HepG2 (cell line): ENCODE measurements around the gene DCST2. TPM values are rescaled to one million over a fixed set of nuclear protein-coding genes. Genes with fewer than 3 reads are reported as not detected.

Experiments used
- CCAR2 ChIP-seq: fragments of 200-400 bp; formaldehyde crosslinking; optimal IDR thresholded peaks from 2 replicates; pipeline ENCODE3; 2018; ENCODE audit warnings: low read depth, mild to moderate bottlenecking, low read length, moderate library complexity
- CREB1 ChIP-seq, 2 experiments: fragments of 450-650 bp in 1 of 2; IDR thresholded peaks; 2 replicates each; pipeline ENCODE4 v1.6.1; 2016 to 2017; ENCODE audit warnings: control low read depth in 1 of 2, mild to moderate bottlenecking in 1 of 2, missing compliant biosample characterization in 1 of 2, missing genetic modification characterization in 1 of 2
- CREM ChIP-seq, 2 experiments: sonication (generic) in 1 of 2; formaldehyde crosslinking in 1 of 2; IDR thresholded peaks; 2 replicates each; pipeline versions ENCODE4 v1.4.0 to v1.6.1; 2016 to 2020; ENCODE audit warnings: antibody characterized with exemption in 1 of 2, mild to moderate bottlenecking in 1 of 2, missing genetic modification reagents in 1 of 2
- HNRNPLL ChIP-seq: fragments of 200-400 bp; formaldehyde crosslinking; IDR thresholded peaks from 2 replicates; pipeline ENCODE4 v1.6.1; 2017; ENCODE audit warnings: mild to moderate bottlenecking, low read depth, low read length; ENCODE audit not compliant: poor library complexity, severe bottlenecking
- HOXA3 ChIP-seq: sonication (generic); formaldehyde crosslinking; IDR thresholded peaks from 2 replicates; pipeline ENCODE4 v1.5.0; 2020; ENCODE audit warnings: missing genetic modification reagents
- POGZ ChIP-seq: sonication (generic); formaldehyde crosslinking; IDR thresholded peaks from 2 replicates; pipeline ENCODE4 v1.4.0; 2020; ENCODE audit warnings: mild to moderate bottlenecking, missing genetic modification reagents
- RBM22 ChIP-seq: fragments of 200-400 bp; formaldehyde crosslinking; optimal IDR thresholded peaks from 2 replicates; pipeline ENCODE3; 2017; ENCODE audit warnings: mild to moderate bottlenecking, low read length, moderate library complexity
- SIX1 ChIP-seq: sonication (generic); formaldehyde crosslinking; IDR thresholded peaks from 2 replicates; pipeline ENCODE4 v1.4.0; 2020; ENCODE audit warnings: missing genetic modification reagents, borderline replicate concordance
- SMYD3 ChIP-seq: sonication (generic); formaldehyde crosslinking; IDR thresholded peaks from 2 replicates; pipeline ENCODE4 v1.8.1; 2023; ENCODE audit warnings: mild to moderate bottlenecking, missing genetic modification reagents
- SRSF9 ChIP-seq: fragments of 200-400 bp; formaldehyde crosslinking; IDR thresholded peaks from 2 replicates; pipeline ENCODE4 v1.6.1; 2018; ENCODE audit warnings: borderline replicate concordance, mild to moderate bottlenecking, low read depth, low read length; ENCODE audit not compliant: insufficient read depth, poor library complexity, severe bottlenecking
- STAG1 ChIP-seq: sonication (generic); formaldehyde crosslinking; IDR thresholded peaks from 2 replicates; pipeline ENCODE4 v1.4.0; 2020; ENCODE audit warnings: missing genetic modification reagents
- TAF15 ChIP-seq: fragments of 200-400 bp; formaldehyde crosslinking; IDR thresholded peaks from one replicate; pipeline ENCODE4 v1.6.1; 2018; ENCODE audit warnings: mild to moderate bottlenecking, low read depth, low read length; ENCODE audit not compliant: poor library complexity, severe bottlenecking
- U2AF2 ChIP-seq: fragments of 200-400 bp; formaldehyde crosslinking; IDR thresholded peaks from 2 replicates; pipeline ENCODE4 v1.6.1; 2017; ENCODE audit warnings: low read depth, mild to moderate bottlenecking, low read length
- XBP1 ChIP-seq: sonication (generic); formaldehyde crosslinking; IDR thresholded peaks from 2 replicates; pipeline ENCODE4 v1.5.0; 2020; ENCODE audit warnings: missing genetic modification reagents
- ZBTB1 ChIP-seq: sonication (generic); formaldehyde crosslinking; IDR thresholded peaks from 2 replicates; pipeline ENCODE4 v1.4.0; 2020; ENCODE audit warnings: missing genetic modification reagents, borderline replicate concordance
- ZFP36L2 ChIP-seq: sonication (generic); formaldehyde crosslinking; IDR thresholded peaks from 2 replicates; pipeline ENCODE4 v1.4.0; 2020; ENCODE audit warnings: missing genetic modification reagents
- ZFY ChIP-seq: sonication (generic); formaldehyde crosslinking; IDR thresholded peaks from 2 replicates; pipeline ENCODE4 v1.4.0; 2020; ENCODE audit warnings: missing genetic modification reagents
- ZNF460 ChIP-seq: sonication (generic); formaldehyde crosslinking; IDR thresholded peaks from 2 replicates; pipeline ENCODE4 v1.5.1; 2020; ENCODE audit warnings: missing genetic modification reagents, mild to moderate bottlenecking, borderline replicate concordance
- ZNF879 ChIP-seq: sonication (generic); formaldehyde crosslinking; IDR thresholded peaks from 2 replicates; pipeline ENCODE4 v1.8.1; 2023; ENCODE audit warnings: missing genetic modification reagents
- polyA plus RNA-seq, 8 experiments: library from polyadenylated mRNA; depleted of rRNA in 3 of 8; stranded (reverse) in 7 of 8; unstranded in 1 of 8; fragments of >200 nt; fragmentation: Illumina TruSeq in 4 of 8; extraction: Trizol in 4 of 8; gene quantifications; 2 replicates each; pipeline versions ENCODE4 v1.2.1 to v1.2.3, GENCODE V29; 2011 to 2016; ENCODE audit warnings: low read depth in 4 of 8, missing spikeins in 1 of 8, mixed read lengths in 1 of 8; ENCODE audit not compliant: insufficient read depth in 1 of 8
- total RNA-seq, 5 experiments: library from RNA; depleted of rRNA; stranded (reverse); fragments of >200 nt; fragmentation: Illumina TruSeq; extraction: Trizol; gene quantifications; 2 replicates each; pipeline ENCODE4 v1.2.3, GENCODE V29; 2016; ENCODE audit warnings: low read depth in 1 of 5
- TF ChIP-seq, protein P1 (sequence below): sonication (generic); formaldehyde crosslinking; IDR thresholded peaks from 2 replicates; pipeline ENCODE4 v1.8.0; 2022; ENCODE audit warnings: mild to moderate bottlenecking, missing genetic modification reagents
- TF ChIP-seq, protein P2 (sequence below): IDR thresholded peaks from 2 replicates; pipeline ENCODE4 v1.6.1; 2012; ENCODE audit warnings: inconsistent platforms
- TF ChIP-seq, protein P3 (sequence below): sonication (generic); formaldehyde crosslinking; IDR thresholded peaks from 2 replicates; pipeline ENCODE4 v1.9.0; 2022; ENCODE audit warnings: low read depth, missing genetic modification reagents
- TF ChIP-seq, protein P4 (sequence below): sonication (generic); formaldehyde crosslinking; IDR thresholded peaks from 2 replicates; pipeline ENCODE4 v1.5.1; 2020; ENCODE audit warnings: missing genetic modification reagents, mild to moderate bottlenecking, borderline replicate concordance

The DCST2 gene
- total and polyA plus RNA-seq, 2 of the 13 experiments (the other 11 are each of a cell fraction or from before 2014, with no cell fraction given) = 0.74 TPM; not detected in 1

DNA sequence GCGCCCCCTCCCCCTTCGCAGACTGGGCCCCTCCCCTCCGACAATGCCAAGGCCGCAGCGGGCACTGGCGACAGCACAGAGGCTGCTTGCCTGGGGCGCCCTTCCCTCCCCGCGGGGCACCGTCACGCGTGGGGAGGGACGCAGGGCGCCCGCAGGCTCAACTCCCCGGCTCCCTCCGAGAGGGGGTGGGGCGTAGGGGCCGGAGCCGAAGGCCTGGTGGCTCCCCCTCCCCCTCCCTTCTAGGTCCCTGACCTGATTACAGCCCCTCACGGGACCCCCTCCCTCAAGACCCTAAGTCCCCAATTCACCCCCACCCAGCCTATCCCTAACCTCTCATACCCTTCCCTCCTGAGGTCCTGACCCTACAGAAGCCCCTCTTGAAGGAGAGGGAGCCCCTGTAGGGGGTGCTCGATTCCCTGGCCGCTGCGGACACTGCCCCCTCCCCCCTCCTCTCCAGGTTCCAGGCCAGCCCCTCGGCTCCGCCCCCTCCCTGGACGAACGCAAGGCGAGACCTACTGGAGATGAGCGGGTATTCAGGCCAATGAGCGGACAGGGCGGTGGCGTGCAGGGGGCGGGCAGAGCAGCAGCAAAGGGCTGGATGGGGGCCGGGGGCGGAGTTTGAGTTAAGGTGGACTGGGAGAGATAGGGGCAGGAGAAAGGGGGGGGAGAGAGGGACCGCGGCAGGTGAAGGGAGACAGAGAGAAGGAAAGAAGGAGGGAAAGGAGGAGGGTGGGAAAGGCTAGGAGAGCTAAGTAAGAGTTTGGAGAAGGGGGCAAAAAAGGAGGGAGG, 31.7 kb downstream of the DCST2 start (continued):
- TF ChIP-seq HNRNPLL = peak; percentile 58
- TF ChIP-seq SMYD3 (CRISPR knock-in tag) = no peak
- 0 out of 2 replicates have a peak, but pooled peaks have one; percentile 3 for TF ChIP-seq ZFY (CRISPR knock-in tag)
- TF ChIP-seq CREM (IDR thresholded peaks at IDR 0.05) = peak; percentile 52; the same call in 1 of the 2 replicates
- no peak for TF ChIP-seq CREM (CRISPR knock-in tag; IDR thresholded peaks at IDR 0.05)
- TF ChIP-seq POGZ (CRISPR knock-in tag) = no peak
- peak; percentile 73; the same call in 1 of the 2 replicates for TF ChIP-seq CREB1 (IDR thresholded peaks at IDR 0.05)
- TF ChIP-seq CREB1 (CRISPR knock-in tag; IDR thresholded peaks at IDR 0.05) = peak; percentile 74
- no peak for TF ChIP-seq CCAR2
- no peak for TF ChIP-seq RBM22
- no peak for TF ChIP-seq XBP1 (CRISPR knock-in tag)
- TF ChIP-seq, protein P1, sequence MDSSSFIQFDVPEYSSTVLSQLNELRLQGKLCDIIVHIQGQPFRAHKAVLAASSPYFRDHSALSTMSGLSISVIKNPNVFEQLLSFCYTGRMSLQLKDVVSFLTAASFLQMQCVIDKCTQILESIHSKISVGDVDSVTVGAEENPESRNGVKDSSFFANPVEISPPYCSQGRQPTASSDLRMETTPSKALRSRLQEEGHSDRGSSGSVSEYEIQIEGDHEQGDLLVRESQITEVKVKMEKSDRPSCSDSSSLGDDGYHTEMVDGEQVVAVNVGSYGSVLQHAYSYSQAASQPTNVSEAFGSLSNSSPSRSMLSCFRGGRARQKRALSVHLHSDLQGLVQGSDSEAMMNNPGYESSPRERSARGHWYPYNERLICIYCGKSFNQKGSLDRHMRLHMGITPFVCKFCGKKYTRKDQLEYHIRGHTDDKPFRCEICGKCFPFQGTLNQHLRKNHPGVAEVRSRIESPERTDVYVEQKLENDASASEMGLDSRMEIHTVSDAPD (CRISPR knock-in tag) = no peak
- peak; percentile 57 for TF ChIP-seq TAF15
- TF ChIP-seq, protein P2, sequence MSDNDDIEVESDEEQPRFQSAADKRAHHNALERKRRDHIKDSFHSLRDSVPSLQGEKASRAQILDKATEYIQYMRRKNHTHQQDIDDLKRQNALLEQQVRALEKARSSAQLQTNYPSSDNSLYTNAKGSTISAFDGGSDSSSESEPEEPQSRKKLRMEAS = peak; percentile 27; the same call in 1 of the 2 replicates
- no peak for TF ChIP-seq SRSF9
- TF ChIP-seq U2AF2 = peak; percentile 90
- no peak for TF ChIP-seq HOXA3
- TF ChIP-seq ZNF460 = no peak
- TF ChIP-seq, protein P3, sequence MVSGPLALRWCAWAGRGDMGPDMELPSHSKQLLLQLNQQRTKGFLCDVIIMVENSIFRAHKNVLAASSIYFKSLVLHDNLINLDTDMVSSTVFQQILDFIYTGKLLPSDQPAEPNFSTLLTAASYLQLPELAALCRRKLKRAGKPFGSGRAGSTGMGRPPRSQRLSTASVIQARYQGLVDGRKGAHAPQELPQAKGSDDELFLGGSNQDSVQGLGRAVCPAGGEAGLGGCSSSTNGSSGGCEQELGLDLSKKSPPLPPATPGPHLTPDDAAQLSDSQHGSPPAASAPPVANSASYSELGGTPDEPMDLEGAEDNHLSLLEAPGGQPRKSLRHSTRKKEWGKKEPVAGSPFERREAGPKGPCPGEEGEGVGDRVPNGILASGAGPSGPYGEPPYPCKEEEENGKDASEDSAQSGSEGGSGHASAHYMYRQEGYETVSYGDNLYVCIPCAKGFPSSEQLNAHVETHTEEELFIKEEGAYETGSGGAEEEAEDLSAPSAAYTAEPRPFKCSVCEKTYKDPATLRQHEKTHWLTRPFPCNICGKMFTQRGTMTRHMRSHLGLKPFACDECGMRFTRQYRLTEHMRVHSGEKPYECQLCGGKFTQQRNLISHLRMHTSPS (CRISPR knock-in tag) = 0 out of 2 replicates have a peak, but pooled peaks have one; percentile 47
- TF ChIP-seq ZNF879 = no peak
- no peak for TF ChIP-seq STAG1 (CRISPR knock-in tag)
- TF ChIP-seq, protein P4, sequence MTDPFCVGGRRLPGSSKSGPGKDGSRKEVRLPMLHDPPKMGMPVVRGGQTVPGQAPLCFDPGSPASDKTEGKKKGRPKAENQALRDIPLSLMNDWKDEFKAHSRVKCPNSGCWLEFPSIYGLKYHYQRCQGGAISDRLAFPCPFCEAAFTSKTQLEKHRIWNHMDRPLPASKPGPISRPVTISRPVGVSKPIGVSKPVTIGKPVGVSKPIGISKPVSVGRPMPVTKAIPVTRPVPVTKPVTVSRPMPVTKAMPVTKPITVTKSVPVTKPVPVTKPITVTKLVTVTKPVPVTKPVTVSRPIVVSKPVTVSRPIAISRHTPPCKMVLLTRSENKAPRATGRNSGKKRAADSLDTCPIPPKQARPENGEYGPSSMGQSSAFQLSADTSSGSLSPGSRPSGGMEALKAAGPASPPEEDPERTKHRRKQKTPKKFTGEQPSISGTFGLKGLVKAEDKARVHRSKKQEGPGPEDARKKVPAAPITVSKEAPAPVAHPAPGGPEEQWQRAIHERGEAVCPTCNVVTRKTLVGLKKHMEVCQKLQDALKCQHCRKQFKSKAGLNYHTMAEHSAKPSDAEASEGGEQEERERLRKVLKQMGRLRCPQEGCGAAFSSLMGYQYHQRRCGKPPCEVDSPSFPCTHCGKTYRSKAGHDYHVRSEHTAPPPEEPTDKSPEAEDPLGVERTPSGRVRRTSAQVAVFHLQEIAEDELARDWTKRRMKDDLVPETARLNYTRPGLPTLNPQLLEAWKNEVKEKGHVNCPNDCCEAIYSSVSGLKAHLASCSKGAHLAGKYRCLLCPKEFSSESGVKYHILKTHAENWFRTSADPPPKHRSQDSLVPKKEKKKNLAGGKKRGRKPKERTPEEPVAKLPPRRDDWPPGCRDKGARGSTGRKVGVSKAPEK = no peak
- TF ChIP-seq ZBTB1 (CRISPR knock-in tag) = no peak
- no peak for TF ChIP-seq SIX1
- no peak for TF ChIP-seq ZFP36L2 (CRISPR knock-in tag)
